Adrenal gland (tissue), 5 donors: ENCODE measurements around the gene PLA2G4D.

ENCODE experiments used
- CTCF ChIP-seq, 6 experiments: fragments of 450-650 bp in 4 of 6; fragments of 200-600 bp in 2 of 6; sonication (generic) in 1 of 6; IDR thresholded peaks; 1 replicate in 5 of 6; 2 replicates in 1 of 6; pipeline versions ENCODE4 v1.5.1 to v1.8.0; 2016 to 2021; ENCODE audit warnings: antibody characterized with exemption in 6 of 6, mild to moderate bottlenecking in 2 of 6, moderate library complexity in 1 of 6
- POLR2A ChIP-seq, 2 donors: fragments of 450-650 bp; IDR thresholded peaks; one replicate each; pipeline ENCODE4 v1.6.1; 2017; ENCODE audit warnings: antibody characterized with exemption in 2 of 2, mild to moderate bottlenecking in 2 of 2, moderate library complexity in 1 of 2
- donor health status: DM: no; HTN: no; CAD: no.

- no peak for TF ChIP-seq POLR2A (IDR thresholded peaks at IDR 0.05)
- TF ChIP-seq CTCF (IDR thresholded peaks at IDR 0.05) = no peak
Observed at GRCh38 chr15:42036966-42037365, 57.4 kb downstream of the PLA2G4D start.
